Neural progenitor cell (in vitro differentiated cells): Measurements from ENCODE around the gene CDC26.

Experiments
- CTCF ChIP-seq: fragments of 200-600 bp; sonication (generic); IDR thresholded peaks from 2 replicates; pipeline ENCODE4 v1.5.1; 2017; ENCODE audit warnings: antibody characterized with exemption, mild to moderate bottlenecking
- EZH2 ChIP-seq: fragments of 200-600 bp; sonication (generic); IDR thresholded peaks from 2 replicates; pipeline ENCODE4 v1.6.1; 2017; ENCODE audit warnings: antibody characterized with exemption, mild to moderate bottlenecking, moderate library complexity
- EZH2phosphoT487 ChIP-seq: fragments of 200-600 bp; sonication (generic); IDR thresholded peaks from 2 replicates; pipeline ENCODE4 v1.6.1; 2017; ENCODE audit warnings: antibody characterized with exemption

- TF ChIP-seq CTCF (no peak), EZH2 (no peak), EZH2phosphoT487 (no peak)
Measured at GRCh38 chr9:113261917-113262671, 13.3 kb downstream of the CDC26 start.
